ENCODE data around the gene NFIB.

Gene NFIB

DNA sequence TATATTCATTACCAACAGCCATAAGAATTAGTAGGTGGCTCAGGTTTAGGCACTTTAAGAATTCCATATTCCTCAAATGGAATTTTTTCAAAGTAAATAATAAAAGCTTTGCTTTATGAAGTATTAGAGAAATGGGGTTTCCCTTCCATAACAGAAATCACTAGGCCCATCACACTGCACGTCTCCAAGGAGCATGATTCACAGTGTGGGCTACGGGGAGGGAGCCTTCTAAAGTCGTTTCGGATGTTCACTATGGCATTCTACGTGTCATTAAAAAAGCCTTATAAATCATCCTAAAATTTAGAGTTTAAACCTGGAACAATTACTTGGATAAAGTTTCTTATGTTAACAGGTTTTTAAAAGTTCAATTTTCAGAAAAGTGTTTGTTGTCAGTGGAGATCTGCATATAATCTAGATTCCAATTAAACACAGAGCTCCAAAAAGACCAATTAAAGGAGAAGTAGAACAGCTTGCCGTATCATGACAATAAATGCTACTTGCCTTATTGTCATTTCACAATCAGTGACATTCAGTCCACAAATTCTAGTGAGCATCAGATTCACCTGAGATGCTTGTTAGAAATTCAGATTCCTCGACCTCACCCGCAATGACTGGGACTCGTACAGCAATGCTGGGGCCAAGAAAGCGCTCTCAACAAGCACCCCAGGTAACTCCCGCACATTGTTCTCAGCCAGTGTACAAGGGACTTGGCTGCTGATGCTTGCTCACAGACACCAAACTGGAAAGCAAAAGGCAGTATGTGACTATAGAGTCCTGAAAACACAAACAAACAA lies 115.7 kb downstream of the NFIB start:
- Histone ChIP-seq H3K9ac (ENCODE audit: low read length in 2 of 2) (no peak overlapping the region), H3K27ac (ENCODE audit: low read length) (peak overlapping the region; percentile 42), H3K4me1 (ENCODE audit: control insufficient read depth, insufficient read depth, low read length) (peaks cover 38% of the 10 kb centered on the region)

DNA sequence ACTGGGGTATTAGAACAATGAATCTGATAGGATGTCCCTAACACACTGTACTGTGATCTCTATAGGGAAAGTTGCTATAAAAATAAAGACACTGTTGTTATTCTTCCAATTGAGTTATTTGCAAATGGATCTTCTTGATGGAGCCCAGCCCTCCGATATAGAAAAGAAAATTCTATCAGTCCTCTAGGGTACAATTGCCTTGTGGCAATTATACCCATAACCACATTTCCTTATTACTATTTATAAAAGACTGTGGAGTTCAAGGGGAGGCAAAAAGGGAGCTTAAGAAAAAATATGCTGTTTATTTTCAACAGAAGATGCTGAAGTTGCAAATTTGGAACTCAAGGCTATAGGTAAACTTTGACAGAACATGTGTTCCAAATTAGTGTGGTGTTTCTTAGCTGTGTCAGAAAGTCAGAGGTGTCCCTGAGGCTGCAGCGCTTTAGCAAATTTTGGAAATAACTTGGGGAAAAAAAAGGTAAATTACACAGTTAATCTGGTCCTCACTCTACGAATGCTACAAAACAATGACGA lies 116.5 kb downstream of the NFIB start:
- H3K27ac ChIP-seq (ENCODE audit: low read length), result no peak overlapping the region
- no peaks in the 10 kb centered on the region for H3K9me3 ChIP-seq (ENCODE audit: control insufficient read depth in 2 of 2, low read length in 2 of 2)
- H3K4me1 ChIP-seq (ENCODE audit: control insufficient read depth, insufficient read depth, low read length), result peaks cover 34% of the 10 kb centered on the region
- no peaks in the 10 kb centered on the region for H3K36me3 ChIP-seq (ENCODE audit: control insufficient read depth in 2 of 2, insufficient read depth in 2 of 2, low read length in 2 of 2)
- no peak overlapping the region for H3K9ac ChIP-seq (ENCODE audit: low read length in 2 of 2)
- H3K4me3 ChIP-seq (ENCODE audit: low read length in 2 of 2), result no peak overlapping the region
- no peaks in the 10 kb centered on the region for H3K27me3 ChIP-seq (ENCODE audit: control insufficient read depth in 1 of 2, insufficient read depth in 2 of 2, low read length in 2 of 2)

More for the DNA sequence above, 115.7 kb downstream of the NFIB start:
- Histone ChIP-seq H3K4me3 (ENCODE audit: low read length in 2 of 2) (peak overlapping the region in 1 of 2 donors; percentile 40), H3K9me3 (ENCODE audit: control insufficient read depth in 2 of 2, low read length in 2 of 2) (no peaks in the 10 kb centered on the region), H3K27me3 (ENCODE audit: control insufficient read depth in 1 of 2, insufficient read depth in 2 of 2, low read length in 2 of 2) (no peaks in the 10 kb centered on the region), H3K36me3 (ENCODE audit: control insufficient read depth in 2 of 2, insufficient read depth in 2 of 2, low read length in 2 of 2) (no peaks in the 10 kb centered on the region)

DNA sequence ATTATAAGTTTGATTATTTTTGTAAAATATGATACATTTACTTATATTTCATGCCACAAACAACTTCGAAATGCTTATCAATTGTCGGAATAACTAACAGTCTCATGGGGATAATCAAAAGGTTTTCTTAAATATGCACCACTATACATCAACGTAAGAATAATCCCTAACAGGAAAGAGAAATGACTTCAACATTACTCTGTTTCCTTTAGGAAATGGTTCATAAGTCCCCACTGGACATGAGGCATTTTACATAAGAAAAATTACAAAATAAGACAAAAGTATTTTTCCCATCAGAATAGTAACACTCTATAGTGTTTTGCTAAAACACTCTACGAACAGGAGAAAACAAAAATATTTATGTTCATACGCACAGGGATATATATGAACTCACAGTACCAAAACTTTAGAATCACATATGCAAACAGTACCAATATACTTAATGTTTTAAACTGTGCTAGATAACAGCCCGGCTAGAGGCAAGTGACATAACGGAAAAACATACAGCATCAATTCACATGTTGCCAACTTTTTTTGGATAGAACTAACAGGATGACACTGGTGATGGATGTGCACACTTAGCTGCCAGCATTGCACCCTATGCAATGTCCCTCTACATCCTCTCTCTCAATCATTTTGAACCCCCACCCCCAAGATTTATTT lies 120.5 kb downstream of the NFIB start:
- H3K27me3 ChIP-seq (ENCODE audit: control insufficient read depth in 1 of 2, insufficient read depth in 2 of 2, low read length in 2 of 2), result no peaks in the 10 kb centered on the region
- H3K36me3 ChIP-seq (ENCODE audit: control insufficient read depth in 2 of 2, insufficient read depth in 2 of 2, low read length in 2 of 2), result no peaks in the 10 kb centered on the region
- no peaks in the 10 kb centered on the region for H3K9me3 ChIP-seq (ENCODE audit: control insufficient read depth in 2 of 2, low read length in 2 of 2)
- H3K4me3 ChIP-seq (ENCODE audit: low read length in 2 of 2), result no peak overlapping the region
- H3K4me1 ChIP-seq (ENCODE audit: control insufficient read depth, insufficient read depth, low read length), result peaks cover 18% of the 10 kb centered on the region
- H3K27ac ChIP-seq (ENCODE audit: low read length), result no peak overlapping the region
- H3K9ac ChIP-seq (ENCODE audit: low read length in 2 of 2), result no peak overlapping the region

DNA sequence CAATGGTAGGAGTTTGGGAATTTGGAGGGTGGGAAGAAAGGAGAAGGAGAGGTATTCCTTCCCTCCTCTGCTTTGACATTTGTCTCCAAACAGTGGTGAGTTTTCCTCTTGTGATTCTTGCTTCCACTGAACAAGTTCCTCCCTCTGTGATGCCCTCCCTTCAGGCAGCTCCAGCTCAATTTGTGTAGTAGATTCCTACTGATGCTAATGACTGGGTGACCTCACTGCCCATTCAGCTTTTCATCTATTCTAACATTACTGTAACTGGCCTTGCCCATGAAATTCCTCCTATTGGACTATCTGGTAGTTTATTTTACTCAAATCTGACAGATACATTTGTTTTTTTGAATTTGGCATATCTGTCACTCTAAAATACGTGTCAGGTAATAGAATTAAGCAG lies 121.4 kb downstream of the NFIB start:
- no peak overlapping the region for H3K27ac ChIP-seq (ENCODE audit: low read length)
- H3K27me3 ChIP-seq (ENCODE audit: control insufficient read depth in 1 of 2, insufficient read depth in 2 of 2, low read length in 2 of 2), result no peaks in the 10 kb centered on the region
- no peaks in the 10 kb centered on the region for H3K9me3 ChIP-seq (ENCODE audit: control insufficient read depth in 2 of 2, low read length in 2 of 2)
- H3K4me1 ChIP-seq (ENCODE audit: control insufficient read depth, insufficient read depth, low read length), result peaks cover 10% of the 10 kb centered on the region
- H3K4me3 ChIP-seq (ENCODE audit: low read length in 2 of 2), result no peak overlapping the region
- no peaks in the 10 kb centered on the region for H3K36me3 ChIP-seq (ENCODE audit: control insufficient read depth in 2 of 2, insufficient read depth in 2 of 2, low read length in 2 of 2)
- H3K9ac ChIP-seq (ENCODE audit: low read length in 2 of 2), result no peak overlapping the region

DNA sequence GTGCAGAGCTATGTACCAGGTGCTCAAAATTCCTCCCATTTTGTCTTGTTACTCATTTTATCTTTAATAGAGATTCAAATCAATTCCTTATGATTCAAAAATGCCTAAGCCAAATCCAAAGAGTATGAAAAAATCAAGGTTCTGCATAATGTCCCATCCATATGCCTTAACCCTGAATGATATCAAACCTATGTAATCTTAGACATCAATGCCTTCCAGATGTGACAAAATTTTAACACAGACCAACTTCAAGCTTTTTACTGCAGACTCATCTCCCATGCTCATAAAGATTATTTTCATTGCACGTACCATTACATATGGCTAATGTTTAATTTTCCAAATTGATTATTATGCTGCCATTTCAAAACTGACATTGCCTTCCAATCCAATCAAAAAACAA lies 122.4 kb downstream of the NFIB start:
- Histone ChIP-seq H3K9ac (ENCODE audit: low read length in 2 of 2) (no peak overlapping the region), H3K9me3 (ENCODE audit: control insufficient read depth in 2 of 2, low read length in 2 of 2) (no peaks in the 10 kb centered on the region), H3K27ac (ENCODE audit: low read length) (no peak overlapping the region), H3K4me1 (ENCODE audit: control insufficient read depth, insufficient read depth, low read length) (peaks cover 3% of the 10 kb centered on the region), H3K36me3 (ENCODE audit: control insufficient read depth in 2 of 2, insufficient read depth in 2 of 2, low read length in 2 of 2) (no peaks in the 10 kb centered on the region), H3K4me3 (ENCODE audit: low read length in 2 of 2) (no peak overlapping the region), H3K27me3 (ENCODE audit: control insufficient read depth in 1 of 2, insufficient read depth in 2 of 2, low read length in 2 of 2) (no peaks in the 10 kb centered on the region)

DNA sequence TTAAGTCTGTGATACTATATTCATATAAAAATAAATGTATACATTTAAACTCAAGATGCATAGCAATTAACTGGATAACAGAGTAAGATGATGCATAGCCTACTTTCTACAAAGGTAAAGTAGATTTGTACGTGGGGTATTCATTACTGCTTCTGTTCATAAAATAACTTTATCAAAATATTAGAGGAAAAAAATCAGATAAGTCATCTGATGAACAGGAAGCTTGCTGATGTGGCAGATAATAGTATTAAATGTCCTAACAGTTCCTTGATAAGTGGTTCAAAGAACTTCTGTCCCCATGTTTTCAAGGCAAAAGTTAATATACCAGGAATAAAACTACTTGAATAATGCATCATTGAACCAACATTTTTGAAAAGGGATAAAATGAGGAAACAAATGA lies 123.7 kb downstream of the NFIB start:
- Histone ChIP-seq H3K9me3 (ENCODE audit: control insufficient read depth in 2 of 2, low read length in 2 of 2) (no peaks in the 10 kb centered on the region), H3K27me3 (ENCODE audit: control insufficient read depth in 1 of 2, insufficient read depth in 2 of 2, low read length in 2 of 2) (no peaks in the 10 kb centered on the region), H3K9ac (ENCODE audit: low read length in 2 of 2) (no peak overlapping the region), H3K4me3 (ENCODE audit: low read length in 2 of 2) (no peak overlapping the region), H3K4me1 (ENCODE audit: control insufficient read depth, insufficient read depth, low read length) (peaks cover 3% of the 10 kb centered on the region), H3K36me3 (ENCODE audit: control insufficient read depth in 2 of 2, insufficient read depth in 2 of 2, low read length in 2 of 2) (no peaks in the 10 kb centered on the region), H3K27ac (ENCODE audit: low read length) (no peak overlapping the region)

DNA sequence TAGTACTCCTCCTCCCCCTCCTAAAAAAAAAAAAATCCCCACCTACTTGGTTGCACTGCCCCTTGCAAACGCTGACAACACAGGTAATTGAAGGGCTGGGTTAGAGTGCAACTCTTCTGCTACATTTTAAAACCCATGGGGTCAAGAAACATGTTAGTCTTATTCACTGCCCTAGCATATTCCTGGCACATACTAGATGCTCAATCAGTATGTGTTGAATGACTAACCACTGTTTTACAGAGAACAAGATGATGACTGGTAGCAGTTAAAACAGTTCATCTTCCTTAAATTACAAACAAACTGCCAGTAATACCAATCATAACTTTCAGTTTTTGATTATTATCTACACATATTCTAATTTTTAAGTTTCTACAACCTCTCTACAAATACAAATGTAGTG lies 124.4 kb downstream of the NFIB start:
- no peak overlapping the region for H3K9ac ChIP-seq (ENCODE audit: low read length in 2 of 2)
- H3K4me3 ChIP-seq (ENCODE audit: low read length in 2 of 2), result no peak overlapping the region
- peaks cover 3% of the 10 kb centered on the region for H3K4me1 ChIP-seq (ENCODE audit: control insufficient read depth, insufficient read depth, low read length)
- no peaks in the 10 kb centered on the region for H3K9me3 ChIP-seq (ENCODE audit: control insufficient read depth in 2 of 2, low read length in 2 of 2)
- no peak overlapping the region for H3K27ac ChIP-seq (ENCODE audit: low read length)
- no peaks in the 10 kb centered on the region for H3K27me3 ChIP-seq (ENCODE audit: control insufficient read depth in 1 of 2, insufficient read depth in 2 of 2, low read length in 2 of 2)
- H3K36me3 ChIP-seq (ENCODE audit: control insufficient read depth in 2 of 2, insufficient read depth in 2 of 2, low read length in 2 of 2), result no peaks in the 10 kb centered on the region

DNA sequence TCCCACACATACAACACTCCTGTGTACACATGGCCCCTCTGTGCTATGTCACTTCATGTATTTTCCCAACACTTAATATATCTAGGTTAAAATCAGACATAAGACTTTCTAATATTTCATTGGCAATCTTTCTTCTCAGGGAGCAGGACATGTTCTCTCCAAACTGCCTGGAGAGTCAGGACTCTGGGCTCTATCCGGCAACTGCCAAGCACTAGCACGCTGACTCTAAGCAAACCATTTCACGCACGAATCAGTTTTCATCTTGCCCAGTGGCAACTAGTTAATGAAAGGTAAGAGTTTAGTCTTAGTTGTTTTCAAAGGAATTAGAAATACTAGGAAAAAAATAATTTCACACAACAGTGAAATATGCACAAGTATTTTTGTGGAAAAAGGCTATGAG lies 124.8 kb downstream of the NFIB start:
- Histone ChIP-seq H3K27ac (ENCODE audit: low read length) (no peak overlapping the region), H3K27me3 (ENCODE audit: control insufficient read depth in 1 of 2, insufficient read depth in 2 of 2, low read length in 2 of 2) (no peaks in the 10 kb centered on the region), H3K36me3 (ENCODE audit: control insufficient read depth in 2 of 2, insufficient read depth in 2 of 2, low read length in 2 of 2) (no peaks in the 10 kb centered on the region), H3K4me1 (ENCODE audit: control insufficient read depth, insufficient read depth, low read length) (peaks cover 3% of the 10 kb centered on the region), H3K4me3 (ENCODE audit: low read length in 2 of 2) (no peak overlapping the region), H3K9ac (ENCODE audit: low read length in 2 of 2) (no peak overlapping the region), H3K9me3 (ENCODE audit: control insufficient read depth in 2 of 2, low read length in 2 of 2) (no peaks in the 10 kb centered on the region)

DNA sequence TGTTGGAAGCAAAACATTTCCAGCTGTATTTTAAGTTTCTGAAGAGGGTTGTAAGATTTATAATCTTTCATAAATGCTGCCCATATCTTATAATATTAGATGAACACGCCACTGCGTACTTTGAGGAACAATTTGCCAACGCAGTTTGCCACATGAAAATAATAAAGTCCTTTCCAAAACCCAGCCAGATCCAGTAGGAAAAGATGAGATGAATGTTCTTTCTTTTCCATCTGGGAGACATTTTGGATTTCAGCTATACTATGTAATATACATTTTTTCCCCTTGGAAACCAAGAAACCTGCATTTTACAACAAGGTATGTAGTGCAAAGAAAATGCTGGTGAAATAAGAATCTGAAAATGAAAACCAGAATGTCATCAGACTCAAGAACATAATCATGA lies 125.4 kb downstream of the NFIB start:
- H3K4me1 ChIP-seq (ENCODE audit: control insufficient read depth, insufficient read depth, low read length), result no peaks in the 10 kb centered on the region
- H3K9me3 ChIP-seq (ENCODE audit: control insufficient read depth in 2 of 2, low read length in 2 of 2), result no peaks in the 10 kb centered on the region
- H3K27me3 ChIP-seq (ENCODE audit: control insufficient read depth in 1 of 2, insufficient read depth in 2 of 2, low read length in 2 of 2), result no peaks in the 10 kb centered on the region
- H3K36me3 ChIP-seq (ENCODE audit: control insufficient read depth in 2 of 2, insufficient read depth in 2 of 2, low read length in 2 of 2), result no peaks in the 10 kb centered on the region
- no peak overlapping the region for H3K9ac ChIP-seq (ENCODE audit: low read length in 2 of 2)
- H3K27ac ChIP-seq (ENCODE audit: low read length), result no peak overlapping the region
- H3K4me3 ChIP-seq (ENCODE audit: low read length in 2 of 2), result no peak overlapping the region

DNA sequence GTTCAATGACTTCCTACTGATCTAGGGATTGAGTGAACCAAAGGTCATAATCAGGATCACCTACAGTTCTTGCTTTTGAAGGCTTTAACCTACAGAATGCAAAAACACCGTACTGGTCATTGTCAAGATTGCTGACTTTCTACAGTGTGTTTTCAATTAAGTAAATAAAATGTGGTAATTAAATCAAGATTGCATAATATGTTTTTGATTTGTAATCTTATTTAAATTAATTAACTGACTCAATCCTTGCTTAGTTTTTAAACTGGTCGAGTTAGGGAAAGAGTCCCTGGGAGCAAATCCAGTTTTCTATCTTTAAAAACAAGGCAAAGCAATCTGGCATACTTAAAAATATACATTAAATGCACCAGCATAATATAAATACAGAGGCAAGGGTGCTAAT lies 125.9 kb downstream of the NFIB start:
- H3K27me3 ChIP-seq (ENCODE audit: control insufficient read depth in 1 of 2, insufficient read depth in 2 of 2, low read length in 2 of 2), result no peaks in the 10 kb centered on the region
- no peaks in the 10 kb centered on the region for H3K4me1 ChIP-seq (ENCODE audit: control insufficient read depth, insufficient read depth, low read length)
- H3K36me3 ChIP-seq (ENCODE audit: control insufficient read depth in 2 of 2, insufficient read depth in 2 of 2, low read length in 2 of 2), result no peaks in the 10 kb centered on the region
- no peak overlapping the region for H3K4me3 ChIP-seq (ENCODE audit: low read length in 2 of 2)
- no peaks in the 10 kb centered on the region for H3K9me3 ChIP-seq (ENCODE audit: control insufficient read depth in 2 of 2, low read length in 2 of 2)
- no peak overlapping the region for H3K27ac ChIP-seq (ENCODE audit: low read length)
- H3K9ac ChIP-seq (ENCODE audit: low read length in 2 of 2), result no peak overlapping the region

DNA sequence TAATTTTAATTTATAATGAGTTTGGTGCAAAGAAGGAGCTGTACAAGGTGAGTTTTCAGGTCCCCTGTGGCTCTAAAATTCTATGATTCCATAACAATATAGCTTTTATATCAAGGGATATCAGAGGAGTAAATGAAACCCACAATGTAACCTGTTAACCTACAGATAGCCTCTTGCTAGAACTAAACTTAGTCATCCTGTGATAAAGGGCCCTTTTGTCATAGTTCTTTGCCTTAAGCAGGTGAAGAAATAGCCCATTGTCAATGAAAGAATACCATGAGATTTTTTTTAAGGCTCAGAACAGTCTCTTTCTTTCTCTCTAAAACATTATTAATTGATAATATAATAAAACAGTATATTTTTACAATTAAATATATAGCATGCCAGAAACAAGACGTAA lies 127.8 kb downstream of the NFIB start:
- Histone ChIP-seq H3K9ac (ENCODE audit: low read length in 2 of 2) (no peak overlapping the region), H3K4me1 (ENCODE audit: control insufficient read depth, insufficient read depth, low read length) (peaks cover 5% of the 10 kb centered on the region), H3K9me3 (ENCODE audit: control insufficient read depth in 2 of 2, low read length in 2 of 2) (no peaks in the 10 kb centered on the region), H3K36me3 (ENCODE audit: control insufficient read depth in 2 of 2, insufficient read depth in 2 of 2, low read length in 2 of 2) (no peaks in the 10 kb centered on the region), H3K4me3 (ENCODE audit: low read length in 2 of 2) (no peak overlapping the region), H3K27me3 (ENCODE audit: control insufficient read depth in 1 of 2, insufficient read depth in 2 of 2, low read length in 2 of 2) (no peaks in the 10 kb centered on the region), H3K27ac (ENCODE audit: low read length) (no peak overlapping the region)
